ENCODE results near the gene PCDH9. TPM values are rescaled to one million over a fixed set of nuclear protein-coding genes. Genes with fewer than 3 reads are reported as not detected.

The PCDH9 gene
- total RNA-seq, 4 donors from 2014 or later = 0.37 to 2.4 (median 1.5) TPM

- 83% methylated on average over 10 of the region's 10 CpGs; no CpG with 5 or more reads in 1 of the 2 donors for WGBS, 2 donors (ENCODE audit: low coverage in 1 of 2)
These were observed 384.7 kb downstream of the PCDH9 start for GRCh38 chr13:66845393-66845792.

GRCh38 chr13:66844933-66845332 is 385.2 kb downstream of the PCDH9 start:
- in situ Hi-C loops (cut with MboI; ENCODE audit: low pct_ligation_motif_present in 1 of 4, low pct_unique_long_range_greater_than_20kb in 1 of 4, low sequenced_read_pairs in 3 of 4) (no loop called here), intact Hi-C loops (cut with DNase I; ENCODE audit: low total_unique reads) (no loop called here)
- TF ChIP-seq POLR2A (IDR thresholded peaks at IDR 0.05) = no peak
- TF ChIP-seq EP300 (IDR thresholded peaks at IDR 0.05; ENCODE audit: low read depth) = no peak
- TF ChIP-seq POLR2AphosphoS5 (IDR thresholded peaks at IDR 0.05) = no peak
- no peak for TF ChIP-seq CTCF (IDR thresholded peaks at IDR 0.05)
- Histone ChIP-seq H3K4me3 (no peak overlapping the region), H3K27me3 (no peaks in the 10 kb centered on the region), H3K36me3 (no peaks in the 10 kb centered on the region), H3K9me3 (no peaks in the 10 kb centered on the region), H3K27ac (no peak overlapping the region), H3K4me1 (no peaks in the 10 kb centered on the region)
- 33 to 82% methylated on average over 1 to 7 of the region's 7 CpGs for WGBS, 2 donors (ENCODE audit: low coverage in 1 of 2)
- no peak for DNase-seq

More at GRCh38 chr13:66845393-66845792, 384.7 kb downstream of the PCDH9 start:
- intact Hi-C loops (cut with DNase I; ENCODE audit: low total_unique reads) = no loop called here
- no peak overlapping the region for H3K4me3 ChIP-seq
- no peaks in the 10 kb centered on the region for H3K27me3 ChIP-seq
- no peak for TF ChIP-seq EP300 (IDR thresholded peaks at IDR 0.05; ENCODE audit: low read depth)
- TF ChIP-seq POLR2AphosphoS5 (IDR thresholded peaks at IDR 0.05) = no peak
- TF ChIP-seq CTCF (IDR thresholded peaks at IDR 0.05) = no peak
- in situ Hi-C loops (cut with MboI; ENCODE audit: low pct_ligation_motif_present in 1 of 4, low pct_unique_long_range_greater_than_20kb in 1 of 4, low sequenced_read_pairs in 3 of 4) = no loop called here
- no peak for DNase-seq
- H3K27ac ChIP-seq = no peak overlapping the region
- H3K9me3 ChIP-seq = no peaks in the 10 kb centered on the region
- H3K4me1 ChIP-seq = no peaks in the 10 kb centered on the region
- H3K36me3 ChIP-seq = no peaks in the 10 kb centered on the region

- WGBS, 2 donors (ENCODE audit: low coverage in 1 of 2) = 59 to 100% methylated on average over 2 of the region's 2 CpGs
- in situ Hi-C loops (cut with MboI; ENCODE audit: low pct_ligation_motif_present in 1 of 4, low pct_unique_long_range_greater_than_20kb in 1 of 4, low sequenced_read_pairs in 3 of 4) = no loop called here
- H3K4me1 ChIP-seq = no peaks in the 10 kb centered on the region
These were observed 387.4 kb downstream of the PCDH9 start for GRCh38 chr13:66842766-66843165.

GRCh38 chr13:66840621-66841020 is 389.5 kb downstream of the PCDH9 start:
- 90 to 91% methylated on average over 3 of the region's 3 CpGs for WGBS, 2 donors (ENCODE audit: low coverage in 1 of 2)
- H3K36me3 ChIP-seq = no peaks in the 10 kb centered on the region
- H3K27me3 ChIP-seq = no peaks in the 10 kb centered on the region
- no peak overlapping the region for H3K4me3 ChIP-seq
- H3K9me3 ChIP-seq = no peaks in the 10 kb centered on the region
- no peak overlapping the region for H3K27ac ChIP-seq
- in situ Hi-C loops (cut with MboI; ENCODE audit: low pct_ligation_motif_present in 1 of 4, low pct_unique_long_range_greater_than_20kb in 1 of 4, low sequenced_read_pairs in 3 of 4) (no loop called here), intact Hi-C loops (cut with DNase I; ENCODE audit: low total_unique reads) (no loop called here)
- H3K4me1 ChIP-seq = no peaks in the 10 kb centered on the region
- no peak for DNase-seq
- no peak for TF ChIP-seq POLR2A (IDR thresholded peaks at IDR 0.05)
- no peak for TF ChIP-seq CTCF (IDR thresholded peaks at IDR 0.05)
- no peak for TF ChIP-seq EP300 (IDR thresholded peaks at IDR 0.05; ENCODE audit: low read depth)
- TF ChIP-seq POLR2AphosphoS5 (IDR thresholded peaks at IDR 0.05) = no peak

More at GRCh38 chr13:66842766-66843165, 387.4 kb downstream of the PCDH9 start:
- intact Hi-C loops (cut with DNase I; ENCODE audit: low total_unique reads) = no loop called here
- TF ChIP-seq EP300 (IDR thresholded peaks at IDR 0.05; ENCODE audit: low read depth) (no peak), POLR2AphosphoS5 (IDR thresholded peaks at IDR 0.05) (no peak), POLR2A (IDR thresholded peaks at IDR 0.05) (no peak), CTCF (IDR thresholded peaks at IDR 0.05) (no peak)
- no peaks in the 10 kb centered on the region for H3K27me3 ChIP-seq
- no peaks in the 10 kb centered on the region for H3K9me3 ChIP-seq
- DNase-seq = no peak
- H3K4me3 ChIP-seq = no peak overlapping the region
- no peaks in the 10 kb centered on the region for H3K36me3 ChIP-seq
- no peak overlapping the region for H3K27ac ChIP-seq
